DMS53 treated with DMSO at 0.1 percent for 48 hours (cell line): ENCODE measurements around the gene PGC.

Experiments used
- DNase-seq: peaks from one replicate; lab custom pipeline; 2025; ENCODE audit not compliant: unreplicated experiment; lab: John Stamatoyannopoulos, UW

Gene PGC

DNA sequence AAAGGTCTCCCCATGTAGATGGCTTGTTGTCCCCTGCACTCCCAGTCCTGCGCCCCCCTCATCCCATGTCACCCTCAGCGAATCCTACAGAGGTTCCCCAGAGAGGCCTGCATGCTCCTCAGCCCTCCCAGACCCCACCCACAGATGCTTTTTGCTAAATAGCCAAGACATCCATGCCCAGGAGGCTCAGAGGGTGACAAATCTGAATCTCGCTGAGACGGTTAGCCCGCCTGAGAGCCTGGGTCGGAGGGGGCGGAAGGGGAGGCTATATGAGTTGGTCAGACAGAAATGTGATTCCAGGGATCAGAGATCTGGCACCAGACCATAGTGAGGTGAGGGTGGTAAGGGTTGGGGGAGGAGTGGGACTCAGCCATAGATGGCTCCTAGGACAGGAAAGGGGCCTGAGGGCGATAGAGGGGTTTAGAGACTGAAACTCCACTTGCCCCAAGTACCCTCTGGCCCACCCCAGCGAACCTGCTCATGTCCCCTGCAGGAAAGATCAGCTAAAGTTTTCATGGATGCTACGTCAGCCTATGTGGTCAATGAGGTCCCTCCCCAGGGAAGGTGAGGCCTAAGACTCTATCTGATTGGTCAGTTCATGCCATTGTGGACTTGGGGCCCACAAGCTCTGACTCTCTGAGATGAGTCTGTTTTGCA is 45.0 kb downstream of the PGC start:
- DNase-seq = no peak

DNA sequence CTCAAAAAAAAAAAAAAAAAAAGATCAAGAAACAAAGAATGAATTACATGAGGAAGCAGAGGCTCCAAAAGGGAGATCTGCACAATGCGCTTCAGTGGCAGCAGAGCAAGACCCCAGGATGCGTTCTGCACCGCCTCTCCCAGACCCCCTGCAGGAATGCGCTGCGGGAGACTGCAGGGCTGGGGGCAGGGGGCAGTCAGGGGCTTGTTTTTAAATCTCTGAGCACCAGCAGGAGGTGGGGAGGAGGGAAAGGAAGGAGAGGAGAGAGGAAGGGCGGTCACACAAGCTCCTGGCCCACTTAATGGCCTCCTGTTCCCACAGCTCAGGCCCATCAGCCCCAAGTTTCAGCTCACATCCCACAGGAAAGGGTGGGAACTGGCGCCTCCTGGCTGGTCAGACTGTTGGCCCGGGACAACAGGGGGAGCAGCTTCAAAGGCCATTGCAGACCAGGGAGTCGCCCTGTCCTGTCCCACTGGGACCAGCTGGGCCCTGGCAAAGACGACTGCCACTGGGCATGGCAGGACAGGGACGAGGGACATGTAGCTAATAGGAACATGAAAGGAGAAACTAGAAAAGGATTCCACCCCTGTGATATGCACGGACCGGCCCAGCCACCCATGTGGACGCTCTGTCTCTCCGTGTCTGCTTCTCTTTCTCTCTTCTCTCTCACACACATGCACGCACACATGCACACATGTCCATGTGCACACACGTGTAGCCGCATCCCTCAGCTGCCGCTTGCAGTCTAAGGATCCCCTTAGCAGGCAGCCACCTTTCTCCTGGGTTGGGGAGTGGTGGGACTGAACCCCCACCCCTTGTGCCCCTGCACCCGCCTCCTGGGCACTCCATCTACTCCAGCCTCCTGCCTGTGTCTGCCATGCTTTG is 46.5 kb downstream of the PGC start:
- DNase-seq = no peak

DNA sequence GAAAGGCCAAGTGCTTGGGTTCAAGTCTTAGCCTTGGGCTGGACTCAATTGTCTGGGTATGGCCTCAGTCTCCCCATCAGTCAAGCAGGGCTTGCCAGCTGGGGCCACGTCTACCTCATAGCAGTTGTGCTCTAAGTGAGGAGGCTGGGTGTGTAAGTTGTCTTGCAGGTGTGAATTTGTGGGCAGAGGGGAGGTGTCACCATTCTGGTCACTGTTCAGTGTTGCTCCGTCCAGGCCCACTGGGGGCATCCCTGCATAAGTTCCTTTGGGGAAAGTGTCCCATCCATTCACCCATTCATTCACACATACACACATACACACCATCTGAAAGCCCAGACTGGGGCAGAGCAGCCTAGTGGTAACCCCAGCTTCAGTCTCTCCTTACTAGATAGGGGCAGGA is 48.1 kb downstream of the PGC start:
- DNase-seq = no peak

DNA sequence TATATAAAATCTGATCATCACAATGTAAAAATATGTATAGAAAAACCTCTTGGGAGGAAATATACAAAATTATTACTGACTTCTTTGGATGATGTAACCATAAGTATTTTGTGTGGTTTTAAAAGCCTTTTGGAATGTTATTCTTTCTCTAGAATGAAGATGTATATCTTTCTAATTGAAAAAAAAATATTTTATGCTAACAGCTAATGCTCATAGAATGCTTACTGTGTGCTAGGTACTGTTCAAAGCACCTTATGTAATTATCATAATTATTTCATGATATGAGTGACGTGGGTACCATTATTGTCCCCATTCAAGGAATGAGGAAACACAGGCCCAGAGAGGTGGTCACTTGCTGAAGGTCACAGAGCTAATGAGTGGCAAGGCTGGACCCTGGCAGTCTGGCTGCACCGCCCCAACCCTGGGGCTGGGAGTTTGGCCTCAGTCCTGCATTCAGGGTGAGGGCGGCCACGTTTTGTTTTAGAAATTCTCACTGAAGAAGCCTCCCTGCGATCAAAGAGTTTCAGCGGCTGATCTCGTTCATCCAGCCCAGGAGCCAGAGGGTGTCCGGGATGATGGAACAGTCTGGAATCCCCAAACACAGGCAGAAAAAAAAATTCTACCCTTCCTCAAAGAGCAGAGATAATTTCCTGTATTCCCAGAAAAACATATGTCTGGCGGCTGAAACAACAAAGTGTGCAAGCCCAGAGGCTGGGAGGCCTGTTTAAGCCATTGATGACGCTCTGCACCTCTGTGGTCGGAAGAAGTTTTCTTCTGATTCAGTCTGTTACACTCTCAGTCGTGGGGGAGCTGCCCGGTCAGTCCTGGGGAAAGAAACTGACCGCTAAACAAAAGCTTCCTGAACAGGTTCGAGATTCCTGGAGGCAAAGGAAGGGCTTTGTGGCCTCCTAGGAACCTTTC is 49.1 kb downstream of the PGC start:
- DNase-seq = no peak

DNA sequence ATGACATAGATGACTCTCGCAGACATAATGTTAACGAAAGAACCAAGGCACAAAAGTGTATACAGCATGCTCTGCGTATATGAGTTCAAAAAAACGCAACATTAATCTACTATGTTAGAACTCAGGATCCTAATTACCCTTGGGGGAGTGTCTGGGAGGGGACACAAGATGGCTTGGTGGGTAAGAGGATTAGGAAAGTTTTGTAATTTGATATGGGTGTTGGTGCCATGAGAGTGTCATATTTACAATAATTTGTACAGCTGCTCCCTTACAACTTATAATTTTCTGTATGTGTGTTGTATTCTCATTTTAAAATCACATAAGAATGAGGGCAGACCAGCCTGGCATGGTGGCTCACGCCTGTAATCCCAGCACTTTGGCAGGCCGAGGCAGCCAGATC is 50.4 kb downstream of the PGC start:
- DNase-seq = no peak

DNA sequence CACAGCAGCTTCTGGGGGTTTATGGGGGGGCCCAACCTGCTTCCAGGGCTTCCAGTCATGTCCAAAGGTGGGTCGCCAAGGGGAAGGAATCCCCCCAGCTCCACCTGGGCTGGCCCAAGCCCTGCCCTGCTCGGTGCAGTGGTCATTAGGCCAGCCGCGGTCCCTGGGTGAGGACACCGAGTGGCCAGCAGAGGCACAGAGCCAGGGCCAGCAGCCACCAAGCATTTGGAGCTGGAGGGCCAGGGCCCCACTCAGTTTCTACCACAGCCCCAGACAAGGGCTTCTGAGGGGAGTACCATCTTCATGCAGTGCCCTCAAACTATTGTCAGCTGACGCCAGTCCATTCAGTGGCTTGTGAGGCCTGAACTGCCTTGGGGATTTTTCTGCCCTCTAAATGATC is 51.4 kb downstream of the PGC start:
- DNase-seq = no peak

DNA sequence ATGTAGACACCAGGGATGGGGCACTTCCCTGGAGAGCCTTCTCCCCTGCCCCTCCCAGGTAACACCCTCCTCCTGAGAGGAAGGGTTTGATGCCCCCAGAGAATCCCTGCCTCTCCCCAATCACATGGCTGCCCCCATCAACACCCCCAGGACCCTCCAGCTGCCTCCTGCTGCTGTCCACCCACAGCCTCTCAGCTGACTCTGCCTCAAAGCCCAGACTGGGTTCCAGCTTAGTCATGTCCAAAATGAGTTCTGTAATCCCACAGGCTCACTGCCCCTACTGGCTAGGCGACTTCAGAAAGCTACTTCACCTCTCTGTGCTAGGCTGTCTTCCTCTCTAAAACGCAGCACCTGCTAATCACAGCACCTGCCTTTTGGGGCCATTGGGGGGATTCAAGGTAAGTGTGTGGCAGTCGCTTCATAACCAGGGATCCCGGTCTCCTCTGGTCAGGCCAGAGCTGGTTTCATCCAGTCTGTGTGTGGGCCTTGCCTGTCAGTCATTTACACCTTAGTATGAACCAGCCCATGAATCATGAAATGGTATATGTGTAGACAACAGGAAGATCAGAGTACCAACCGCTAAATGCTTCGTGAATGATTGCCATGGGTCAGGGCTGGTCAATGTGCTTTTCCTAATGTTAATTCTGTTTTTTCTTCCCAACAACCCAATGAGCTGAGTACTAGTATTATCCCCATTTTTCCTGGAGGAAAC is 52.2 kb downstream of the PGC start:
- no peak for DNase-seq

DNA sequence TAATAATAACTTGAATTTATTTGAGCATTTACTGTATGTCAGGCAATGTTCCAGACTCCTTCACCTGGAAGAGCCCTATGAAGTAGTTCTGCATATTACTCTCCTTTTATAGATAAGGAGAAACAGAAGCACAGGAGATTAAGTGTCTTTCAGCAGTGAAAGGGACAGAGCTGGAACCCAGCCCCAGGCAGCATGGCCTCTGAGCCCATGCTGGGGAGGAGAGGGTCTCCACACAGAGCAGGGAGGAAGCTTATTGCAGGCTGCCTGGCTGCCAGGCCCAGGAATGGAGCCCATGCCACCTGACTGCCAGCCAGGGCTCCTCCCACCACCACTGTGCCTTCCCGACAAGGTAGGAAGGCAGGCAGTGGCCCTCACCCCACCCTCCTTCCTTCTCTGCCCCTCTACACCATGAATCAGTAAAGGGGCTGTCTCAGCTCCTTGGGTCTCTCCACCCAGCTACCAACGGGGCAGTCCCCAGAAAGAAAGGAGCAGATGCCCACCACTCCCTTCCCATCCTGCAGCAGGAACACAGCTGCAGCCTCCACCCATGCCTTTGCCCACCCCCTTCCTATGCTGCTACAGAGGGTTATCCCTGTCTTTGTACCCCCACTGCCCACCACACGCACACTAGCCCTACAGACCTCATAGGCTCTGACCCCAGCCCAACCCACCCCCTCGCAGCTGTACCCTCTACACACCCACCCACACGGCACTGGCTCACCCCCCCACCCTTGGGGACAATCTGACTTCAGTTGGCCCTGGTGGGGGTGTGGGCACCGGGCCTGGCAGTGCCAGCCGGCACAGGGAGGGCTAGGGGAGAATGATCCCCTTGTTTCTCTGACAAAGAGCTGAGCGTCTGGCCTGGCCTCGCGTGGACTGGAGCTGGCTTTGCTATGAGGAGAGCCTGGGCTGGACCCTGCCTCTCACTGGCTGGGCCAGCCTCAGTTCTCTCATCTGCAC is 53.6 kb downstream of the PGC start:
- no peak for DNase-seq

DNA sequence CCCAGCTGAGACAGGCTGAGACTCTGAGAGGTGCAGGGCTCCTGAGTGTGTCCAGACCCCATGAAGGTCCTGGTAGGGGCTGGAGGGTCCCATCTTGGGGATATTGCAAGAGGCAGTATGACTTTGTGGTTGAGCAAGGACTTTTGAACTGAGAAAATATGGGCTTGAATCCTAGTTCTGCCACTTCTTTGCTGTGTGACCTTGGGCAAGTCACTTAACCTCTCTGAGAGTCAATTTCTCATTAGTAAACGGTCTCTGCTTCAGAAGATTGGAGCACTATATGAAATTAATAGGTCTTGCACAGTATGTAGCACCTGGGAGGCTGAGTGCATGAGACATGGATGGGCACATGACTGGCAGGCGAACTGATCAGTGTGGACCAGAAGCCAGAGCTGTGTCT is 54.5 kb downstream of the PGC start:
- DNase-seq = no peak

DNA sequence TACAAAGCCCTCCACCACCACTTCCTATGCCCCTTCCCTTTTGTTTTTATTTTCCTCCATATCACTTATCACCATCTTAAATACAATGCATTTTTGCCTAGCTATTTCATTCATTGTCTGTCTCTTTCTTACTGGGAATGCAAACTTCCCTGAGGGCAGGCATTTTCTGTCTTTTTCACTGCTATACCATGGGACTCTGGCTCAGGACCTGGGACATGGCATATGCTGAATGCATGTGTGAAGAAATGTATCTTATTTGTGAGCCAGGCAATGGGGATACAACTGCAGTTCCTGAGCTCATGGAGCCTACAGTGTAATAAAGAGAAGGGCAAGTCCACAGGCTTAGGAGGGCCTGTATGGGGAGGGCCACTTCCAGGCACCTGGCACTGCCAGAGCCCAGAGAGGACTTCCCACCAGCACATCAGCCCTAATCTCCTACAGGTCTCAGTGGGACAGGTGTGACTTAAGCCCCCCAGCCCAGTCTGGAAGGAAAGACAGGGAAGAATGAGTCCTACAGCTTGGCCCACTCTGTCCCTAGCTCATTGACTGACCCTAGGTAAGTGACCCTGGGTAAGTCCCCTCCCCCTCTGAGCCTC is 55.0 kb downstream of the PGC start:
- DNase-seq = no peak

DNA sequence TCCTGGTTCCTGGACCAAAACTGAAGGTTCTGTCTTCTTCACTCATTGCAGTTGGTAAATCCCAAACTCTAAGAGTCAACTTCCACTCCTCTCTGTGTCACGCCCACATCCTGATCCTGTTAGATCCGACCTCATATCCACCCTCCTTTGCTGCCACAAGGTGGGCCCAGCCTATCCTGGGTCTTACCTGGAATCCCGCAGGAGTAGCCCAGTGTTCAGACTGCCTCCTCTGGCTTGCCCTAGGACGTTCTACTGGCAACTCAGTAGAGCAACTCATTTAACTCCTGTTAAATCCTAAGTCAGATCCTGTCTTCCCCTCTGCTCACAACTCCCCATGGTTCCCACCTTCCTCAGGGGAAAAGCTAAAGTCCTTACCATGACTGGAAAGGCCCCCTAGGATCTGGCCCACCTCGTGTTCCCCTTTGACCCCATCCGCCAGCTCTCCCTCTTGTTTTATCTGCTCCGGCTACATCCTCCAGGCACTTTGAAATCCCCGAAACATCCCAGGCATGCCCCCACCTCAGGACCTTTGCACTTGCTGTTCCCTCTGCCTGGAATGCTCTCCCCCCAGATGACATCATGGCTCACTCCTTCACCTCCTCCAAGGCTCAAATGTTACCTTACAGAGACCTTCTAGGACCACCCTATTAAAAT is 55.6 kb downstream of the PGC start:
- DNase-seq = no peak

DNA sequence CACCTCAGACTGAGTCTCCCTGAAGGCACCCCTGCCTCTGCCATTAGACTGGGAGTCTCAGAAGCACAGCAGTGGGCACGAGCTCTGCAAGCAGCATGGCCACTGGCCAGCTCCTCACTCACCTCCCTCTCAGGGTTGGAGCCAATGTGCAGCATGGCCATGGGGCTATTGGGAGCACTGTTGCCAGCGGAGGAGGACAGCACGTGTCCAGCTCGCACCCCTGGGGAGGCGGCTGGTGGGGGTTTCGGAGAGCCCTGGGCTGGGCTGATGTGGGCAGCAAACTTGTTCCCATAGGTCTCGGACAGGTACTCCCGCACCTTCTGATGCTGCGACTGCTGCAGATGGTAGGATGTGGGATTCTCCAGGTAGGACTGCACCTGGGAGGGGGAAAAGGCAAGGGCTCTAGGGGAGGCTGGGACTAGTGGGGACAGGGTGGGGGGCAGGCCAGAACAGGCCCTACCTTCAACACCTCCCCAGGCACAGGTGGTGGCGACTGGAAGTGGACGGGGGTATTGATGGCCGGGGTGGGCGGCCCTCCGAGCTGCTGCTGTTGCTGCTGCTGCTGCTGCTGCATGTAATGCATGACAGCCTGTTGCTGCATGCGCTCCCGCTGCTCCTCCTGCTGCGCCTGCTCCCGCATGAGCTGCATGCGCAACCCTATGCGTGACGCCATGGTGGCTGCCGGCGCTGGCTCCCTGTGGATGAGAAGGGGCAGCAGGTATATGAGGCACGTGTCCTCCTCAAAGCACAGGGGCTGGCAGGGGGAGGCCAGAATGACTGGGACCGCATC is 56.5 kb downstream of the PGC start:
- no peak for DNase-seq

DNA sequence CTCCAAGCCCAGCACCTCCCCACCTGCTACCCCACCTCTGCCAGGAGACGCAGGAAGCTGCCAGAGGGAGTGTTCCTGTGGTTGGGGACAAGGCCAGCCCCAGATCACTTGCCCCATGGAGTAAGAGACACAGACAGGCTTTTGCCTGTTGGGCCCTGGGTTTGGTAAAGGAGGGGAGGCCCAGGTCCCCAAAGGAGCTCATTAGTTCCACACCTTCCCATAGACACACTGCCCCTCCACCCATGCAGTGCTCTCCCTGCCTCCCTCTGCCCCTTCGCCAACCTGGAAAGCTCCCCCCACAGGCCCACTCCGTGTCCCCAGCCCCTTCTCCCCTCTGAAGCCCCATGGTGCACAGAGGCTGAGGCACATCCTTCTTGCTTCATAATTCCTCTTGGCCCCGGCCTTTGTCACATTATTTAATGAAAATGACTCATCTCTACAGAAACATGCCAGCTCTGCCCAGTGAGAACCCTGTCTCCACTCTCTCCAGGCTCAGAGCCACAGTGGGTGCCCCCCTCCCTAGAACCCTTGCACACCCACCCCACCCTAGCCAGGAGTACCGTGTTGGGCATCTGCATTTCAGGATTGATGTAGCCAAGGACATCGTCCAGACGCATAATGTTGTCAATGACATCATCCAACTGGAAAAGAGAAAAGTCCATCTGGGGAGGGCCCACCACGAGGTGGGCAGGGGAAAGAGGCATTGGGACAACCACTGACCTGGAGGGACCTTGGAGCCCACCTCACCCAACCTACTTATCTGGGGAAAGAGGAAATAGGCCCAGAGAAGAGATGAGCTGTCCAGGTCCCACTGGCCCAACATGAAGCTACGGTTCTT is 57.8 kb downstream of the PGC start:
- DNase-seq = no peak

DNA sequence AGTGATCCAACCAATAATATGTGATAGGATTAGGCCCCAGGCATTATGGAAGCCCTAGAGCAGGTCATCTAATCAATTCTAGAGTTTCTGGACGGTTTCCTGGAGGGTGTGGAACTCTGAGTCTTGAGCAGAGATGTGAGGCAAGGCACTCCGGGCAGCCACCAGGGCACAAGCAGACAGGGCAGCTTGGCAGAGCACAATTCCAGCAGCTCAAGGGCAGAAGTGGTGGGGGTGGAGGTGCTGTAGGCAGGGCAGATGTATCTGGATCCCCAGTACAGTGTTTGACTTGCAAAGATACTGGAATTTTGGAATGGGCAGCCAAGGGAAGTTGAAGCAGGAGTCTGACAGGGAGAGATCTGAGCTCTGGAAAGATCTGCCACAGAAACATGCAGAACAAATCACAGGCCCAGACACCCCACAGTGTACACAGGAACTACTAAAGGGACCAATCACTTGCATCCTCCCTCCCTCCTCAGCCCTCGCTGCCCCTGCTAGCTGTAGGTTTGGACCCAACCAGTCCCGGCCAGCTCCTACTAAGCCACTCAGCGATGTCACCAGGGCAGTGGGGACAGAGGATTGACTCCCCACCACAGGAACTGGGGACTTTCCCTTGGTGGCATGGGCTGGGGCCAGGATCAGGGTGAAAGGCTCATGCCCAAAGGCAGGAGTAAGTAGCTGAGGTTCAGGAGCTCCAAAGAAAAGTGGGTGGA is 58.8 kb downstream of the PGC start:
- no peak for DNase-seq

DNA sequence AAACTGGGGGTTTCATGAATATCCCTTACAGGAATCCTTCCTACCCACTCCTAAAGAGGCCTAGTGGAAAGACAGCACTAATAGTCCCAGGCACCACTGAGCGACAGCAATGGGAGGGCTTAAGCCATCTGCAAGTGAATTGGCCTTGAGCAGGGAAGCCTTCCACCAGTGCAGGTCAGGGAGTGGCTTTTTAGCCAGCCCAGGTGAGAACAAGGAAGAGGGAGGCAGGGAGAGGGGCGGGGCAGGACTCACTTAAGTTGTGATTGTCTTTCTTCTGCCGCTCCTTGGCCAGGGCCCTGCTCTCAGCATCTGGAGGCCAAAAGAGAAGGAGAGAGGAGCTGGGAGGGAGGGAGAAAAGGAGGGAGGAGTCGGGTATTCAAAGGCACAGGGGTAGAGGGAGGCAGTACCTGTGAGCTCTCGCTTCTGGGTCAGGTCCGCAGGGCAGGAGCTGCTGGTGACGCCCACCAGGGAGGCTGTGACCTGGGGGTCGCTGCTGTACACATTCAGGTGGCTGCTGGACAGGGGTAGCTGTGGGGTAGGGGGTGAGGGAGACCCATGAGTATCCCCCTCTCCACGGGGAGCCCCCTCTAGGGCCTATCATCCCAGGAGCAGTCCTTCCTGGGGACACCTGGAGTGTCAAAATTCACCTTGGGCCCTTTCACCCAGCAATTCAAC is 59.6 kb downstream of the PGC start:
- DNase-seq = no peak
